Raji (cell line): ENCODE measurements around the gene ZNF444.

Source experiments
- POLR2A ChIP-seq: IDR thresholded peaks from 2 replicates; pipeline ENCODE4 v1.6.1; 2011; ENCODE audit warnings: low read depth, low read length, control low read depth; ENCODE audit not compliant: insufficient read depth

Gene ZNF444

GRCh38 chr19:56146904-56147303 lies 5.8 kb downstream of the ZNF444 start:
- TF ChIP-seq POLR2A: no peak

- TF ChIP-seq POLR2A: no peak
Observed at GRCh38 chr19:56147307-56147706, 6.2 kb downstream of the ZNF444 start.

- no peak for TF ChIP-seq POLR2A
Observed at GRCh38 chr19:56148096-56148495, 7.0 kb downstream of the ZNF444 start.

- no peak for TF ChIP-seq POLR2A
Observed at GRCh38 chr19:56149656-56150038, 8.6 kb downstream of the ZNF444 start.

GRCh38 chr19:56150358-56150757 lies 9.3 kb downstream of the ZNF444 start:
- TF ChIP-seq POLR2A: no peak

- TF ChIP-seq POLR2A: no peak
Observed at GRCh38 chr19:56152644-56153043, 11.6 kb downstream of the ZNF444 start.

- no peak for TF ChIP-seq POLR2A
Observed at GRCh38 chr19:56153507-56153906, 12.4 kb downstream of the ZNF444 start.

- no peak for TF ChIP-seq POLR2A
Observed at GRCh38 chr19:56155124-56155687, 14.1 kb downstream of the ZNF444 start.

- no peak for TF ChIP-seq POLR2A
Observed at GRCh38 chr19:56156768-56157167, 15.7 kb downstream of the ZNF444 start.

GRCh38 chr19:56158170-56158757 lies 17.2 kb downstream of the ZNF444 start:
- TF ChIP-seq POLR2A: no peak

GRCh38 chr19:56159009-56159559 lies 18.0 kb downstream of the ZNF444 start:
- no peak for TF ChIP-seq POLR2A

- no peak for TF ChIP-seq POLR2A
Observed at GRCh38 chr19:56159622-56160271, 18.7 kb downstream of the ZNF444 start.

- no peak for TF ChIP-seq POLR2A
Observed at GRCh38 chr19:56161534-56161933, 20.4 kb downstream of the ZNF444 start.

- TF ChIP-seq POLR2A: no peak
Observed at GRCh38 chr19:56162258-56162657, 21.2 kb downstream of the ZNF444 start.

GRCh38 chr19:56163097-56163496 lies 22.0 kb downstream of the ZNF444 start:
- no peak for TF ChIP-seq POLR2A

- TF ChIP-seq POLR2A: no peak
Observed at GRCh38 chr19:56167064-56167578, 26.0 kb downstream of the ZNF444 start.
